GM13976 (cell line): ENCODE measurements around the gene EFL1.
"Not testable (repeated sequence)": the region's sequence is repeated elsewhere in the genome, so short reads cannot be mapped to it uniquely, and the experiment has no call there.

Experiments
- DNase-seq: peaks from one replicate; pipeline ENCODE4 v3.0.0; 2012; ENCODE audit warnings: low spot score
- in situ Hi-C: fragments of 300-500 bp; cut with MboI; formaldehyde crosslinking; loops from one replicate; pipeline ENCODE4 v1.12.0; 2022; ENCODE audit warnings: low sequenced_read_pairs, mixed read lengths, inconsistent platforms; ENCODE audit not compliant: unreplicated experiment
- TF ChIP-seq, protein P1 (sequence below): IDR thresholded peaks from 2 replicates; pipeline ENCODE4 v1.5.1; 2012; ENCODE audit warnings: borderline replicate concordance, mild to moderate bottlenecking; ENCODE audit not compliant: insufficient read depth; ENCODE audit errors: extremely low read depth, missing control alignments, control extremely low read depth

Gene EFL1

DNA sequence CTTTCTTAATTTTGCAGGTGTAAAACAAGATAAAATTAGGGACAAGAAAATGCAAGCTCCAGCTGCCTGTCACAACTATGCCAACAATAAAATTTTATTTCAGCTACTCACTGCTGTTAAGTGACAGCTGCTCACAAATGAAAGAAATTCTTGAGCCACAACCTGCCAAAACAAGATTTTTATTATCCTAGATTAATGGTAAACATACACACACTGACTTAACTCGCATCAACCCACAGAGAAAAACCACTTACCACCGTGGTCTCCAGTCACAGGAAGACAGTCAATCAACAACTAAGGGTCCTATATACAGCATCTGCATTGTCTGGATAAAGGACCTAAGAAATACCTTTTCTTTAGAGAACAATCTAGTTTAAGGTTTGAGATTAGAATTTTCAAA is 31.3 kb downstream of the EFL1 start:
- DNase-seq: no peak
- TF ChIP-seq, protein P1, sequence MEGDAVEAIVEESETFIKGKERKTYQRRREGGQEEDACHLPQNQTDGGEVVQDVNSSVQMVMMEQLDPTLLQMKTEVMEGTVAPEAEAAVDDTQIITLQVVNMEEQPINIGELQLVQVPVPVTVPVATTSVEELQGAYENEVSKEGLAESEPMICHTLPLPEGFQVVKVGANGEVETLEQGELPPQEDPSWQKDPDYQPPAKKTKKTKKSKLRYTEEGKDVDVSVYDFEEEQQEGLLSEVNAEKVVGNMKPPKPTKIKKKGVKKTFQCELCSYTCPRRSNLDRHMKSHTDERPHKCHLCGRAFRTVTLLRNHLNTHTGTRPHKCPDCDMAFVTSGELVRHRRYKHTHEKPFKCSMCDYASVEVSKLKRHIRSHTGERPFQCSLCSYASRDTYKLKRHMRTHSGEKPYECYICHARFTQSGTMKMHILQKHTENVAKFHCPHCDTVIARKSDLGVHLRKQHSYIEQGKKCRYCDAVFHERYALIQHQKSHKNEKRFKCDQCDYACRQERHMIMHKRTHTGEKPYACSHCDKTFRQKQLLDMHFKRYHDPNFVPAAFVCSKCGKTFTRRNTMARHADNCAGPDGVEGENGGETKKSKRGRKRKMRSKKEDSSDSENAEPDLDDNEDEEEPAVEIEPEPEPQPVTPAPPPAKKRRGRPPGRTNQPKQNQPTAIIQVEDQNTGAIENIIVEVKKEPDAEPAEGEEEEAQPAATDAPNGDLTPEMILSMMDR: no peak
- in situ Hi-C loops: no loop called here

DNA sequence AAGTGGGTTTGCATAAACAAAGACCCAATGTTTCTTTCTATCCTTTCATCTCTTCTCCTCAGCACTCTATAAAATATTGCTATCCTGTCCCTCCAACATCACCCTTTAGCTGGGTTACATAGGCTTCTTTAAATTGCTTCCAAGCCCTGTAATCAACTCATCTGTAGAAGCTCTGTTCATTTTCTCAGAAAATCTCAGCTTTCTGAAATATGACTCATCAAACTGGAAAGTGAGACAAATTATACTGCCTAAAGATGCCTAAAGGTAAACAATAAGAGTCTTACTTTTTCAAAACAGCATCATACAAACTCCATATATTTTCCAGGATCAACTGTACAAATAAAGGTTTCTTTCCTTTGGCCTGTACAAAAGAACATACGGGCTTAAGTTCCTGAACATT is 33.8 kb downstream of the EFL1 start:
- no peak for DNase-seq
- TF ChIP-seq, protein P1: no peak
- in situ Hi-C loops: no loop called here

DNA sequence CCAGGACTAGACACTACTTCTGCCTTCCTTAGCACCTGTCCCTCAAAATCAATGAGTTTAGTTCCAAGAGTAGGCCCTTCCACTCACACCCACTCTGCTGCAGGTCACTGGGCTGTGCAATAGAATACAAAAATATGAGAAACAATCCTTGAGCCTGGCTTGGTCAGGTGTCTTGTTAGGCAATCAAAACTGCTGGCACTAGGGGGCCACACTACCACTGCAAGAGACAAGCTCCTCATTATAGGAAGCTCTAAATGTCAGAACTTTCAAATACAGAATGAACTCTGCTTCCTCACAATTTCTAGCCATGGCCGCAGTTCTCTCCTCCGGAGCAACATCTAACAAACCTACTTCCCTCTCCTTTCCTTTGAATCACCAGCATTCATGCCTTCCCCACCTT is 41.0 kb downstream of the EFL1 start:
- in situ Hi-C loops, DNase-seq: not testable (repeated sequence)
- TF ChIP-seq, protein P1: peak; percentile 20

DNA sequence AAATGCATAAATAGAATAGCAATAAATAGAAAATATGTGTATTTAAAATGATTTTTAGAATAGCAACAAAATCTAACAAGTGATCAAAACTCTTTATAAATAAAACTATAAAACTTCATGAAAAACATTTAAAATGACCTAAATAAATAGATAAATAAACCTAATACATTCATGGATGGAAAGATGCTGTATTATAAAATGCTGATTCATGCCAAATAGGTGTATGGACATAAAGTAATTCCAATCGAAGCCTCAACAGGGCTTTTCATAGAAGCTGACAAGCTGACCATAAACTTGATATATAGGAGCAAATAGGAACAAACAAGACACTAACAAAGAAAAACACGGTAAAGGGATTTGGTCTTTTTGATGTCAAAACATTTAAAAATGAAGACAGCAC is 46.4 kb downstream of the EFL1 start:
- DNase-seq, in situ Hi-C loops: not testable (repeated sequence)

DNA sequence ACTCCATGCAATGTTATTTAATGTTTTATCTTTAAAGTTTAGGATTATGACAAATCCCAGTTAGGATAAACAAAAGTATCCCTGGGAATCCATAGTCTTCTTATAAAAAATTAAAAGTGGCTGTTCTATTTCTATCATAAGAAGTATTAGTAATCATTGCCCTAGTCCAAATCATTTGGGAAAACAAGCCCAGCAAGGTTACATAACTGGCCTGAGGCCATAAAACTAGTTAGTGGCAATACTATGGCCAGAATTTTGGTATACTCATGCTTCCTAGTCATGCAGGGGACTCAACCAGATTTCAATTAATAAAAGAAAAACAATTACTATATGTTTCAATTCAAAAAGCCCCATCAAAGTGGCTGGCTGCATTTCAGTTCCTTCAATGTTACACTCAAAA is 50.3 kb downstream of the EFL1 start:
- in situ Hi-C loops, DNase-seq: not testable (repeated sequence)

DNA sequence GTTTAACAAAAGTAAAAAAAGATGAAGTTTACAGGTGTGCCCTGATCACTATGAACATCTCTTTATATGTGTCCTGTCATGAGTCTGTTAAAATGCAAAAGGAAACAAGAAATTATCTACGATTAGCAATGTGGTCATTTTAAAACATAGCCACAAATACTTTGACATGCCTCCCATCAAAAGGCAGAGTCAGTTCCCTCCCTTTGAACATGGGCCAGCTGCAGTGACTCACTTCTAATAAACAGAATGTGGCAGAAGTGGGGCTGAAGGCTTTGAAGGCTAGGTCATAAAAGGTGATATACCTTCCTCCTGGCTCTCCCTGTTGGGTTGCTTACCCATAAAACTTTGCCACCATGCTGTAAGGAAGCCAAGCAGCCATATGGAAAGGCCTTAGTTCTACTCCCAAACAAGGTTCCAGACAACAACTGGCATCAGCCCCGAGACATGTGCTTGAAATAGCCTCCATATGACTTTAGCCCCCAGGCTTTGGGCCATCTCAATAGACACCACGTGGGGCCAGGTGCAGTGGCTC is 52.4 kb downstream of the EFL1 start:
- in situ Hi-C loops, DNase-seq: not testable (repeated sequence)

DNA sequence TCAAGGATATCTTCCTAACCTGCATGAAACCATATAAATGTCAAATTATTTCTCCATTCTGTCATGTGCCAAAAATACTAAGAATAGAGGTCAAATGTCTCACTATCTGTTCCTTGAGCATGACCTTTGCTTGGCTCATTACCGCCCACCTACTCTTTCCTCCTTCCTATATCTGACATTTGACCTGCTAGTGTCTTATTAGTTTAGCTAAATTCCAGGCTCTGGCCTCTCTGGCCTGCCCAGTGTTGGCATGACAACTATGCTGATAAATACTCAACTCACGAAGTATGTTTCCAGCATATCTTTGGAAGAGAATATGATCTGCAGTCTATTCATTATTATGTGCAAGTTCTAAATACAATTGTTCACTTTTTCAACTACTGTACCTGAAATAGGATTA is 58.0 kb downstream of the EFL1 start:
- DNase-seq, in situ Hi-C loops: not testable (repeated sequence)

DNA sequence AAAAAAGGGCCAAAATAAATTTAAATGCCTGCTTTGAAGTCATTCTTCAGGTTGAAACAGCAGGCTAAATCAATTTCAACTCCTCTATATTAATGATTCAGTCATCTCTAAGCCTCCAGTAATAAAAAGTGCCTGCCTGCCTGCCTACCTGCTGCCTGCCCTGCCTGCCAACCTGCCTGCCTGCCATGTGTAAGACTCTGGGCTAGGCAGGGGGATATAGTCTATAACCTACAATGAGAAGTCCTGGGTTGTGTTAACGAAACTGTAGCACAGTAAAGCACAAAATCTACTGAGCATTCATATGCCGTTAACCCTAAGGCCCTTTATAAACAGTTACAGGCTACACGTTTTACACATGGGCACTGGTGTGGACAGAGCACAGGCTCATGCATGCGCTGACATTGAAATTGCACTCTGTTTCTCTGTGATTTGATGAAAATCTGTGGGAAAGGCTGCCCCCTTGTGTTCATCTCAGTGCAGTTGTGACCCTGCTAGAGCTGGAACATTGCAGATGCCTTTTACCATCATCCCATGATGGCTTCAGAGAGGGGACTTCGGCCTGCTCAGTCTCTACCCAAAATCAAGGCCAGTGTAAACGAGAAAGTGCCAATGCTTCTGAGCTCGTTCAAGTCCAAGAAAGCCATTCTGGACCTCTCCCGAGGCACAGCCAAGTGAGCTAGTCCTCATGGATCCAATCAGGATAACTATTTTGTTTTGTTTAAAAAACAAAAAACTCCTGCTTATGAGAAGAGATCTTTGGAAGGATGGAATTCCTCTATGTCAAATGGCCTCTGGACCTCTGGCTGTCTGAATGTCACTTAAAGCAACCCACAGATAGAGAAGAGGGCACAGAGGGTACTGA is 64.6 kb downstream of the EFL1 start:
- TF ChIP-seq, protein P1: peak; percentile 73
- in situ Hi-C loops: no loop called here
- DNase-seq: peak; percentile 61

DNA sequence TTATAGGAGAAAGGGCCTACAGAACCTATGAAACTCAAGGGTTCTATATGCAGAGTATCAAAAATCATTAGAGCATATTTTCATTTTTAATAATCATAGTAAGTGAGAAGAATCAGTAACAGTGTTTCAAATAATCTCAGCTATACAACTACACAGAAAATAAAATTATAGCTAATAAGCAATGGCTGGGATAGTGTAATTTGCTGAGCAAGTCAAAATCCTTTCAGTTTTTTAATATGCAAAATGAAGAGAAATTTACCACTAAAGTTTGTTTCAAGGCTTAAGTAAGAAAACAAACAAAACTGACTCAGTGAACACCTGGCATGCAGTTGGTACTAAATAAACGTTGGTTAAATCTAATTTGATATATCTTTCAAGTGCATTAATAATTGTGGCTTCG is 66.2 kb downstream of the EFL1 start:
- TF ChIP-seq, protein P1: no peak
- DNase-seq: no peak
- in situ Hi-C loops: no loop called here

DNA sequence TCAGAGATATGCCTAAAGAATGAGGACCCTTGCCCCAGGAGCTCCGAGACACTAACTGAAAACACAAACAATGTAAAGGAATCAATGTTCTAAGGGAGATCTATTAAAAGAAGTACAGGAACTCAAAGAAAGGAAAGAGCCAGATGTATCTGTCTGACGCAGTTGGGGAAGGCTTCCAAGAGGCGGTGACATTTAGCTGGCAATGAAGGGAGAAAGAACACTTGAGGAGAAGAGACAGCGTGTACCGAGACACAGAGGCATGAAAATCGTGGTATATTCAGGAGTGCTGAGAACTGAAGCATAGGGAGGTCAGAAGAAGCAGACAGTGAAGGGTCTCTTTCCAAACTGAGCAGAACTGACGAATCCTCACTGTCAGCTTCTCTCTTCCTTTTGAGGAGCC is 66.7 kb downstream of the EFL1 start:
- in situ Hi-C loops: not testable (repeated sequence)

DNA sequence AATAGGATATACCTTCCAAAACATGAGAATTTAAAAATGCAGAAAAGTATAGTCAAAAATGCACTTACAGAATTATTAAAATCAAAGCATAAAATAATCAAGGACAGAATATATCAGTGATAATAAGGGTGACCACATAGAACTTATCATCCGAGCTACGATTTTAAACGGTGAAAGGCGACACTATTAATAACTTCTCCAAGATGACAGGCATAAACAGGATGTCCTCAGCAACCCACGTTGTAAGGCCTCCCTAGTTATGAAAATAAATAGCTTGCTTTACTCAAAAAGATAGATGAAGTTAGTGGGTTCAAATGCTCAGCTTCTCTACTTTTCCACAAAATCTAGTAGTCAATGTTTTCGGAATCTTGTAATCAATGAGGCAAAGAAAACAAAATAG is 68.0 kb downstream of the EFL1 start:
- not testable (repeated sequence) for DNase-seq

More for the DNA sequence above, 66.7 kb downstream of the EFL1 start:
- not testable (repeated sequence) for DNase-seq

DNA sequence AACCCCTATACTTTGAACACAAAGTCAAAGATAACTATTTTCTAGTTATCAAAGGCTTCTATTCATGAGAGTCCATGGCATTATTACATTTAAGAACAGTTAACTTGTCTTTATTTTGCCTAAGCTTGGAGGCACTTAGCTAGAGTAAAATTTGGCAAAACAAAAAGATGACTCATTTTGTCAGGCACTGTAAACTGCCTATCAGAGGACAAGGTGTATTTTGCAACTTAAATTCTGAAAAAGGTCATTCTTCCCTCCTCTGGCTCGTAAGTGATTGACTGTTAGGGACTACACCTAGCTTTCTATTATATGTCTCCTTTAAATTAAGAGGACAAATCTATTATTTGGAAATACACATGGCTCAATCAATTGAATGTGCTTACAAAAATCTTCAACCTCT is 69.1 kb downstream of the EFL1 start:
- DNase-seq, in situ Hi-C loops: not testable (repeated sequence)

More for the DNA sequence above, 68.0 kb downstream of the EFL1 start:
- in situ Hi-C loops: not testable (repeated sequence)
